Measurements from ENCODE around the gene ISM1.

DNA sequence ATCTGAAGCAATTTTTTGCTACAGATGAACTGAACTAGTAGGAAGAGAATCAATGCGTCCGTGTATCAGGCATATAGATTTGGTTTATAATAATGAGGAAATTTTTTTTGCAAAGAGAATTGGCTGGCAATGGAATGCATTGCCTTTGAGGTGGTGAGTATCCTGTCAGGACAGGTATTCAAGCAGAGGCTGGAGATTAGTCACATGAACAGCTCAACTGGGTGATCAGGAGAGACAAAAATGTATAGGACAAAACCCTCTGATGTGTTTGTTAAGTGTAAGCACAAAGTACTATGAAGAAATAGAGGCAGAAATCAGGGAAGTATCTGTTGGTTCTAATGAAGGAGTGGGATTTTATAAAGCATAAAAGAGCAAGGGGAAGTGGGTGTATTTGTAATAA is 80.5 kb downstream of the ISM1 start:
- TF ChIP-seq STAT1 (IDR thresholded peaks at IDR 0.05; ENCODE audit: unreplicated experiment) (no peak), JUNB (IDR thresholded peaks at IDR 0.05; ENCODE audit: unreplicated experiment) (no peak)
- TF ChIP-seq, protein P1, sequence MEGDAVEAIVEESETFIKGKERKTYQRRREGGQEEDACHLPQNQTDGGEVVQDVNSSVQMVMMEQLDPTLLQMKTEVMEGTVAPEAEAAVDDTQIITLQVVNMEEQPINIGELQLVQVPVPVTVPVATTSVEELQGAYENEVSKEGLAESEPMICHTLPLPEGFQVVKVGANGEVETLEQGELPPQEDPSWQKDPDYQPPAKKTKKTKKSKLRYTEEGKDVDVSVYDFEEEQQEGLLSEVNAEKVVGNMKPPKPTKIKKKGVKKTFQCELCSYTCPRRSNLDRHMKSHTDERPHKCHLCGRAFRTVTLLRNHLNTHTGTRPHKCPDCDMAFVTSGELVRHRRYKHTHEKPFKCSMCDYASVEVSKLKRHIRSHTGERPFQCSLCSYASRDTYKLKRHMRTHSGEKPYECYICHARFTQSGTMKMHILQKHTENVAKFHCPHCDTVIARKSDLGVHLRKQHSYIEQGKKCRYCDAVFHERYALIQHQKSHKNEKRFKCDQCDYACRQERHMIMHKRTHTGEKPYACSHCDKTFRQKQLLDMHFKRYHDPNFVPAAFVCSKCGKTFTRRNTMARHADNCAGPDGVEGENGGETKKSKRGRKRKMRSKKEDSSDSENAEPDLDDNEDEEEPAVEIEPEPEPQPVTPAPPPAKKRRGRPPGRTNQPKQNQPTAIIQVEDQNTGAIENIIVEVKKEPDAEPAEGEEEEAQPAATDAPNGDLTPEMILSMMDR (conservative IDR thresholded peaks at IDR 0.05; ENCODE audit: low read depth in 2 of 2), result no peak
